ENCODE measurements around the gene GET3. TPM values are rescaled to one million over a fixed set of nuclear protein-coding genes. Genes with fewer than 3 reads are reported as not detected.

GET3 gene
- total and polyA plus RNA-seq, 7 experiments from 2014 or later: 22.6 to 60.3 (median 32.0) TPM

DNA sequence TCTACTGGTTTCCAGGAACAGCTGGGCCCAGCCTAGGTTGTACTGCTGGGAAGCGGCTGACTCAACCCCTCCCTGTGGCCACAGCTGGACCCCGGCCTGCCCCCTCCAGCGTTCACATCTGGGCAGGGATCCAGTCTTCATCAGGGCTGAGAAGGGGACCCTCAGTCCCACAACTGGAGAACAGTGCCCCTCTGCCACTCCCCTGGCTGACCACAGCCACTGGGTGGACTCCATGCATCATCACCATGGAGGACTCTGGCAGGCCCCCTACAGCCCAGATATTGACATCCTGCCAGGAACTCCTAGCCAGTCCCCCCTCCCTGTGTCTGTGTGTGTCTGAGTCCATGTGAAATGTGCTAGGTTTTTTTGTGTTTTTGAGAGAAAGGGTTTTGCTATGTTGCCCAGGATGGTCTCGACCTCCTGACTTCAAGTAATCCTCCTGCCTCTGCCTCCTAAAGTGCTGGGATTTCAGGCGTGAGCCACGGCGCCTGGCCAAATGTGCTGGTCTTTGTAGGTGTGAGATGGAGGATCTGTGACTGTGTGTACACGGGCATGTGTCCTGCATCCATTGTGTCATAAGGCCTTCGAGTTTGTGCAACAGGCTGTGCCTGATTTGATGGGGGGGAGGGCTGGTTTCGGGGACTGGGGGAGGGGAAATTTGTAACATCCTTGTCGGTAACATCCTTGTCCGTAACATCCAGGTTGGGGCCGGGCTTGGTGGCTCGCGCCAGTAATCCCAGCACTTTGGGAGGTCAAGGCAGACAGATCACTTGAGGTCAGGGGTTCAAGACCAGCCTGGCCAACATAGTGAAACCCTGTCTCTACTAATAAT lies 42.1 kb downstream of the GET3 start:
- ATAC-seq: no peak
- no peaks in the 10 kb centered on the region for H3K36me3 Mint-ChIP-seq
- no peak for DNase-seq
- peaks cover 19 to 45% (median 37%) of the 10 kb centered on the region in 7 donors for H3K4me1 Mint-ChIP-seq
- Histone ChIP-seq H3K4me3 (ENCODE audit: low read length) (no peak overlapping the region), H3K9me3 (ENCODE audit: control insufficient read depth in 2 of 3, low read length in 3 of 3) (no peaks in the 10 kb centered on the region), H3K36me3 (ENCODE audit: control insufficient read depth in 2 of 3, insufficient read depth in 3 of 3, low read length in 3 of 3) (no peaks in the 10 kb centered on the region), H3K27me3 (ENCODE audit: control insufficient read depth in 2 of 2, insufficient read depth in 2 of 2, low read length in 2 of 2) (no peaks in the 10 kb centered on the region), H3K27ac (ENCODE audit: low read depth, low read length) (peak overlapping the region; percentile 94), H3K4me1 (ENCODE audit: control insufficient read depth in 2 of 2, insufficient read depth in 2 of 2, low read length in 2 of 2) (peaks cover 22 to 44% of the 10 kb centered on the region in 2 donors)
- ChIA-PET POLR2A (interaction anchor here (0.8 to 12.9 kb wide), 6 partner anchors 9 to 98 kb away, joined by 3 to 621 read pairs (median 16); partner anchors contain the start of genes DHPS, JUNB, PRDX2 and THSD8), CTCF (interaction anchor here (2.4 to 5.4 kb wide), 4 partner anchors 9 to 19 kb away, joined by 10 to 169 read pairs (median 46); partner anchors contain the start of genes JUNB, PRDX2 and THSD8)
- H3K4me3 Mint-ChIP-seq: peak overlapping the region; percentile 19 to 95 (median 60)
- H3K27me3 Mint-ChIP-seq: no peaks in the 10 kb centered on the region
- peak overlapping the region; percentile 43 to 98 (median 91) for H3K27ac Mint-ChIP-seq
- intact Hi-C loops (cut with micrococcal nuclease): no loop called here
- H3K9me3 Mint-ChIP-seq: peaks cover 0 to 8% (median 0%) of the 10 kb centered on the region in 11 donors

DNA sequence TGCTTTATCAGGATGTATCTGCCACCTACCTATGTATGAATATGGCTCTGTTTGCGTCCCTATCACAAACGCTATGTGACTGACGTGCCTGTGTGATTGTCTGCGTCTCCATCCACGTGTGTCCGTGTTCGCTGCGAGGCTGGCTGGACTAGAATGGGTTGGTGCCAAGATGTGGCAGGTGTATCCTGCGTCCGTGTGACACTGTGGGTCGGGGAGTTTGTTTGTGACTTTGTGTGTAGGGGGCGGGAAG lies 44.8 kb downstream of the GET3 start:
- Mint-ChIP-seq H3K27ac (peak overlapping the region in 4 of 9 donors; percentile 88 to 99 (median 93)), H3K36me3 (no peaks in the 10 kb centered on the region), H3K9me3 (peaks cover 0 to 6% (median 0%) of the 10 kb centered on the region in 11 donors), H3K4me1 (peaks cover 14 to 45% (median 35%) of the 10 kb centered on the region in 7 donors), H3K27me3 (no peaks in the 10 kb centered on the region), H3K4me3 (peak overlapping the region; percentile 76 to 96 (median 86))
- peak in 1 of 9 donors; percentile 98 for DNase-seq
- ATAC-seq: no peak
- no peaks in the 10 kb centered on the region for H3K36me3 ChIP-seq (ENCODE audit: control insufficient read depth in 2 of 3, insufficient read depth in 3 of 3, low read length in 3 of 3)
- intact Hi-C loops (cut with micrococcal nuclease): loop anchor here (1.0 to 5.0 kb wide), 4 partner anchors 8 to 1585 kb away; partner anchors contain the start of gene JUNB (in 1 of the 2)
- peak overlapping the region; percentile 98 for H3K27ac ChIP-seq (ENCODE audit: low read depth, low read length)
- no peaks in the 10 kb centered on the region for H3K9me3 ChIP-seq (ENCODE audit: control insufficient read depth in 2 of 3, low read length in 3 of 3)
- H3K27me3 ChIP-seq (ENCODE audit: control insufficient read depth in 2 of 2, insufficient read depth in 2 of 2, low read length in 2 of 2): no peaks in the 10 kb centered on the region
- H3K4me1 ChIP-seq (ENCODE audit: control insufficient read depth in 2 of 2, insufficient read depth in 2 of 2, low read length in 2 of 2): peaks cover 33 to 61% of the 10 kb centered on the region in 2 donors
- POLR2A ChIA-PET: interaction anchor here (0.6 to 12.9 kb wide), 12 partner anchors 12 to 488 kb away, joined by 3 to 621 read pairs (median 3); partner anchors contain the start of genes DHPS, JUNB, RNASEH2A and THSD8
- H3K4me3 ChIP-seq (ENCODE audit: low read length): peak overlapping the region; percentile 45
- CTCF ChIA-PET: interaction anchor here (0.7 to 2.3 kb wide), 3 partner anchors 10 to 108 kb away, joined by 3 to 24 read pairs (median 17); partner anchors contain the start of gene JUNB

DNA sequence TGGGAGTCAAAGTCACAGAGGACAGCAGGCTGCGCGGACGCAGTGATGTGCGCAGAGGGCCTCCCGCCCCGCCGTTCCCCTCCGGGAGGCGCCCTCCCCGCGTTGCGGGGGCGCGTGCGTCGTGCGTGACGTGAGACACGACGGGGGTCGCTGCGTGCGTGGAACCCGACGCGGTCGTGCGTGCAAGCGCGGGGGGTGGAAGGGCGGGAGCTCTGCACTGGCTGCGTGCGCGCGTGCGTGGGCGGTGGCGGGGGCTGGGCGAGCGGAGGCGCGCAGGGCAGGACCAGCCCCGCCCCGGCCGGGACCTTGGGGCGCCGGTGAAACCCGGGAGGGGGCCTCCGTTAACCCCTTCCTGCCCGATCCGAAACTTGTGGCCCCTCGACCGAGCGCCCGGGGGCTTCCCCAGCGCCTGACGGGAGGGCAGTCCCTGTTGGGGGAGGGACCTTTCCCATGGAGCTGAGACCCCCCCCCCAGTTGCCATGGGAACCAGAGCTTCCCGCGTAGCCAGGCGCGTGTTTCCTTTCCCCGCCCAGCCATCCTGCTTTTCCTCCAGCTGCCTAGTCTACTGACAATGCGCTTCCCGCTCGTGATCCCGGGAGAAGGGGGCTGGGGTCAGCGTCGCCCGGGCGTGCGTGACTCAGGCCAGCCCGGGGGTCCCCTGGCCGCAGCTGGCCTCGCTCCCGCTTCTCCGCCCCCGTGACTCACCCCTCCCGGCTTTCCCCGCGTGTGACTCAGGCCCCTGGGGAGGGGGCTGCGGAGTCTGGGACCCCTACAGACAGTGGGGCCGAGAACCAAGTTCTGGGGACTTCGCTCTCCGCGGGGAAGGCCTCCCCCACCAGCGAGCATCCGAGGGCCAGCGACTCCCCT lies 45.4 kb downstream of the GET3 start:
- Mint-ChIP-seq H3K27me3 (no peaks in the 10 kb centered on the region), H3K27ac (peak overlapping the region in 4 of 9 donors; percentile 88 to 99 (median 93)), H3K4me3 (peak overlapping the region; percentile 76 to 96 (median 86)), H3K36me3 (no peaks in the 10 kb centered on the region), H3K4me1 (peaks cover 14 to 40% (median 31%) of the 10 kb centered on the region in 7 donors), H3K9me3 (peaks cover 0 to 6% (median 0%) of the 10 kb centered on the region in 11 donors)
- DNase-seq: peak in 8 of 9 donors; percentile 93 to 99 (median 98)
- ChIA-PET POLR2A (interaction anchor here (0.6 to 12.9 kb wide), 14 partner anchors 12 to 488 kb away, joined by 3 to 621 read pairs (median 3); partner anchors contain the start of genes DHPS, JUNB, RNASEH2A and THSD8), CTCF (interaction anchor here (0.5 to 2.3 kb wide), 5 partner anchors 9 to 1656 kb away, joined by 3 to 24 read pairs (median 4); partner anchors contain the start of gene JUNB)
- Histone ChIP-seq H3K36me3 (ENCODE audit: control insufficient read depth in 2 of 3, insufficient read depth in 3 of 3, low read length in 3 of 3) (no peaks in the 10 kb centered on the region), H3K27ac (ENCODE audit: low read depth, low read length) (peak overlapping the region; percentile 98), H3K4me3 (ENCODE audit: low read length) (peak overlapping the region; percentile 58), H3K9me3 (ENCODE audit: control insufficient read depth in 2 of 3, low read length in 3 of 3) (no peaks in the 10 kb centered on the region), H3K4me1 (ENCODE audit: control insufficient read depth in 2 of 2, insufficient read depth in 2 of 2, low read length in 2 of 2) (peaks cover 33 to 57% of the 10 kb centered on the region in 2 donors), H3K27me3 (ENCODE audit: control insufficient read depth in 2 of 2, insufficient read depth in 2 of 2, low read length in 2 of 2) (no peaks in the 10 kb centered on the region)
- ATAC-seq: peak; percentile 81
- intact Hi-C loops (cut with micrococcal nuclease): loop anchor here (1.0 to 5.0 kb wide), 4 partner anchors 8 to 1585 kb away; partner anchors contain the start of gene JUNB (in 1 of the 2)

DNA sequence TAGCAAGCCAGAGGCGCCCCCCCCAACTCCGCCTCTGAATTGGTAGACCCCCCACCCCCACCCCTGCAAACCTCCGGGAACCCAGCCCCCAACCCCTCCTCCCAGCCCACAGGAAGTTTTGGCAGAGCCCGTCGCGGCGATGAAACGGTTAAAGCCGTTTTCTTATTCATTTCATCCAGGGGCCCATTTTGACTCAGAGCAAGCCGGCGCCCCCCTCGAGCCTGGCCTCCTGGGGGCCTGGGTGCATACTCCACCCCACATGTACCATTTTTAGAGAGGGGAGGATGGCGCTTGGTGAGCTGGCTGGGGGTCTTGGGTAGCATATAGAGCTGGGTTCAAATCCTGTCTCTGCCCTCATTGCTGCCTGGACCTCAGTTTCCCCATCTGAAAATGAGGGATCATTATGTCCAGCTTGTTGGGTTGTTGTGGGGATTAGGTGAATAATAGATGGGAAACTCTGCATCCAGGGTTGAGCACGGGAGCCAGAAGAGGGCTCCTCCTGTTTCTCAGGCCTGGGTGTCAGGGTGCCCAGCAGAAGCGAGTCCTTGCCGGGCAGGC lies 46.1 kb downstream of the GET3 start:
- no peak for ATAC-seq

DNA sequence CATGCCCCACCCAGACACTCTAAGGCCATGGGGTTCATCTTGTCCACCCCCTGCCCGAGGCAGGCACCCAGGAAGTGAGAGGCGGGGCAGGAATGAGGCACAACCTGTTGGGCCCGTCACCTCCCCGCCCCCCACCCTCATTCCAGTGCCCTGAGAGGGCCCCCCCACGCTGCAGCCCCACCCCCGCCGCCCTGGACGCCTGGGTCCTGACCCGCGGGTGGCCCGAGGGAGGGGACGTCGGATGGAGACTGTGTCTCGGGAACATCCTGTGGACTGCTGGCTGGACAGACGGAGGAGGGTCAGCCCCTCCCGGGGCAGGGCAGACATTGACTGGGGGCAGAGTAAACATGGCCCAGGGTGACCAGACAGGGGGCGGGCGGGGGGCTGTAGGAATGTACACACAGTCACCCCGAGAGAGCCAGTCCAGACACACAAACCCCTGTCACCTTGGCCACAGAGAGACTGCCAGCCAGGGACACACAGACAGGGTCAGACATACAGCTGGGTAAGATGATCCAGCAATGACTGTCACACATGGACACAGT lies 46.6 kb downstream of the GET3 start:
- Mint-ChIP-seq H3K4me1 (peaks cover 8 to 35% (median 30%) of the 10 kb centered on the region in 7 donors), H3K27me3 (no peaks in the 10 kb centered on the region), H3K27ac (peak overlapping the region in 1 of 9 donors; percentile 99), H3K4me3 (peak overlapping the region in 9 of 10 donors; percentile 61 to 85 (median 72)), H3K36me3 (no peaks in the 10 kb centered on the region), H3K9me3 (peaks cover 0 to 7% (median 0%) of the 10 kb centered on the region in 11 donors)
- DNase-seq: peak in 2 of 9 donors; percentile 35
- intact Hi-C loops (cut with micrococcal nuclease): loop anchor here in 1 of 2 donors (2.0 to 5.0 kb wide), 2 partner anchors 369 to 1583 kb away; no protein-coding TSS in a partner anchor
- ChIA-PET POLR2A (interaction anchor here (2.7 to 12.9 kb wide), 2 partner anchors 10 to 17 kb away, joined by 11 to 621 read pairs; partner anchors contain the start of gene JUNB), CTCF (interaction anchor here (2.0 kb wide), 1 partner anchor 8 kb away, joined by 24 read pairs; the partner anchor contains the start of gene JUNB)
- no peak overlapping the region for H3K4me3 ChIP-seq (ENCODE audit: low read length)
- no peak for ATAC-seq
- no peaks in the 10 kb centered on the region for H3K9me3 ChIP-seq (ENCODE audit: control insufficient read depth in 2 of 3, low read length in 3 of 3)
- H3K4me1 ChIP-seq (ENCODE audit: control insufficient read depth in 2 of 2, insufficient read depth in 2 of 2, low read length in 2 of 2): peaks cover 38 to 51% of the 10 kb centered on the region in 2 donors
- no peaks in the 10 kb centered on the region for H3K36me3 ChIP-seq (ENCODE audit: control insufficient read depth in 2 of 3, insufficient read depth in 3 of 3, low read length in 3 of 3)
- H3K27ac ChIP-seq (ENCODE audit: low read depth, low read length): peak overlapping the region; percentile 98
- no peaks in the 10 kb centered on the region for H3K27me3 ChIP-seq (ENCODE audit: control insufficient read depth in 2 of 2, insufficient read depth in 2 of 2, low read length in 2 of 2)

More for the DNA sequence above, 46.1 kb downstream of the GET3 start:
- POLR2A ChIA-PET: interaction anchor here (0.8 to 12.9 kb wide), 6 partner anchors 11 to 167 kb away, joined by 3 to 621 read pairs (median 8); partner anchors contain the start of genes JUNB and RNASEH2A
- intact Hi-C loops (cut with micrococcal nuclease): loop anchor here in 1 of 2 donors (2.0 to 5.0 kb wide), 2 partner anchors 369 to 1584 kb away; no protein-coding TSS in a partner anchor
- H3K4me3 Mint-ChIP-seq: peak overlapping the region; percentile 61 to 85 (median 72)
- DNase-seq: peak in 2 of 9 donors; percentile 52 to 68
- peak overlapping the region; percentile 98 for H3K27ac ChIP-seq (ENCODE audit: low read depth, low read length)
- H3K4me1 Mint-ChIP-seq: peaks cover 12 to 38% (median 32%) of the 10 kb centered on the region in 7 donors
- H3K9me3 ChIP-seq (ENCODE audit: control insufficient read depth in 2 of 3, low read length in 3 of 3): no peaks in the 10 kb centered on the region
- peaks cover 33 to 55% of the 10 kb centered on the region in 2 donors for H3K4me1 ChIP-seq (ENCODE audit: control insufficient read depth in 2 of 2, insufficient read depth in 2 of 2, low read length in 2 of 2)
- no peak overlapping the region for H3K4me3 ChIP-seq (ENCODE audit: low read length)
- peaks cover 0 to 6% (median 0%) of the 10 kb centered on the region in 11 donors for H3K9me3 Mint-ChIP-seq
- H3K27ac Mint-ChIP-seq: peak overlapping the region in 1 of 9 donors; percentile 99
- H3K36me3 Mint-ChIP-seq: no peaks in the 10 kb centered on the region
- CTCF ChIA-PET: interaction anchor here (0.9 to 2.3 kb wide), 3 partner anchors 9 to 18 kb away, joined by 3 to 24 read pairs (median 17); partner anchors contain the start of gene JUNB
- no peaks in the 10 kb centered on the region for H3K36me3 ChIP-seq (ENCODE audit: control insufficient read depth in 2 of 3, insufficient read depth in 3 of 3, low read length in 3 of 3)
- H3K27me3 ChIP-seq (ENCODE audit: control insufficient read depth in 2 of 2, insufficient read depth in 2 of 2, low read length in 2 of 2): no peaks in the 10 kb centered on the region
- no peaks in the 10 kb centered on the region for H3K27me3 Mint-ChIP-seq
